Measurements from ENCODE around the gene CCDC24. TPM values are rescaled to one million over a fixed set of nuclear protein-coding genes. Genes with fewer than 3 reads are reported as not detected.
A peak's percentile ranks its signal among the peaks of the same experiment; 100 is the strongest.

Gene CCDC24
- total and polyA plus RNA-seq, 5 donors from 2014 or later, result 0.18 to 1.8 (median 0.74) TPM

GRCh38 chr1:44012404-44012803 lies 21.0 kb downstream of the CCDC24 start:
- no peak overlapping the region for H3K4me3 Mint-ChIP-seq
- ATAC-seq (ENCODE audit: low read depth in 2 of 2) (no peak), DNase-seq (no peak)
- Histone ChIP-seq H3K27ac (ENCODE audit: insufficient read depth, low read length, poor library complexity, severe bottlenecking) (no peak overlapping the region), H3K36me3 (ENCODE audit: control insufficient read depth, insufficient read depth, low read length) (no peaks in the 10 kb centered on the region), H3K9me3 (ENCODE audit: control insufficient read depth in 2 of 2, low read length in 2 of 2) (no peaks in the 10 kb centered on the region), H3K4me1 (ENCODE audit: control insufficient read depth, insufficient read depth, low read length, poor library complexity, severe bottlenecking) (no peaks in the 10 kb centered on the region), H3K27me3 (ENCODE audit: control insufficient read depth, insufficient read depth, low read length) (no peaks in the 10 kb centered on the region), H3K4me3 (ENCODE audit: low read depth, low read length) (no peak overlapping the region)
- H3K27me3 Mint-ChIP-seq, result peaks cover 5% of the 10 kb centered on the region
- H3K27ac Mint-ChIP-seq, result peak overlapping the region in 1 of 3 donors; percentile 3
- no peaks in the 10 kb centered on the region for H3K36me3 Mint-ChIP-seq
- no peaks in the 10 kb centered on the region for H3K9me3 Mint-ChIP-seq
- peaks cover 0 to 4% (median 0%) of the 10 kb centered on the region in 4 donors for H3K4me1 Mint-ChIP-seq

- no peak overlapping the region for H3K27ac ChIP-seq (ENCODE audit: insufficient read depth, low read length, poor library complexity, severe bottlenecking)
- no peaks in the 10 kb centered on the region for H3K36me3 ChIP-seq (ENCODE audit: control insufficient read depth, insufficient read depth, low read length)
- no peaks in the 10 kb centered on the region for H3K9me3 ChIP-seq (ENCODE audit: control insufficient read depth in 2 of 2, low read length in 2 of 2)
- Mint-ChIP-seq H3K9me3 (no peaks in the 10 kb centered on the region), H3K4me3 (no peak overlapping the region), H3K27me3 (peaks cover 5% of the 10 kb centered on the region), H3K36me3 (no peaks in the 10 kb centered on the region), H3K4me1 (peaks cover 0 to 3% (median 0%) of the 10 kb centered on the region in 4 donors), H3K27ac (no peak overlapping the region)
- no peak for ATAC-seq (ENCODE audit: low read depth in 2 of 2)
- no peak for DNase-seq
- no peaks in the 10 kb centered on the region for H3K27me3 ChIP-seq (ENCODE audit: control insufficient read depth, insufficient read depth, low read length)
- H3K4me1 ChIP-seq (ENCODE audit: control insufficient read depth, insufficient read depth, low read length, poor library complexity, severe bottlenecking), result no peaks in the 10 kb centered on the region
- no peak overlapping the region for H3K4me3 ChIP-seq (ENCODE audit: low read depth, low read length)
Observed at GRCh38 chr1:44012941-44013609, 21.7 kb downstream of the CCDC24 start.

DNA sequence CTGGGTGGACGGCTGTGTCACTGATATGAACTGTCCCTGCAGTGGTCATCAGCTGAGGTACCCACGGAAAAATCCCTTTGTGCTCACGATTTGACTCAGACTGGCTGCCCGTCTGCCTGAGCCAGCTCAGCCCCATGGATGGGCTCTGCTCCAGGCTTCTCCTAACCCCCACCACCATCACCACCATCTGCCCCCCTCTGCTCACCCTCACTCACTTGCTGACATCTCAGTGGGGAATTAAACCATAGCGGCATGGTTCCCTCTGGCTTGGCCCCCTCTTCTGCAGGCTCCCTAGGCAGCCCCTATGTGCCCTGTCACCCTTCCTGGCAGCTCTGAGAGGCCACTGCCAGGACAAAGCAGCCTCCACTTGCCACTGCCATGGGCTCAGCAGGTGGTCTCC lies 22.6 kb downstream of the CCDC24 start:
- peaks cover 5% of the 10 kb centered on the region for H3K27me3 Mint-ChIP-seq
- Histone ChIP-seq H3K4me1 (ENCODE audit: control insufficient read depth, insufficient read depth, low read length, poor library complexity, severe bottlenecking) (no peaks in the 10 kb centered on the region), H3K4me3 (ENCODE audit: low read depth, low read length) (no peak overlapping the region), H3K27ac (ENCODE audit: insufficient read depth, low read length, poor library complexity, severe bottlenecking) (no peak overlapping the region), H3K27me3 (ENCODE audit: control insufficient read depth, insufficient read depth, low read length) (no peaks in the 10 kb centered on the region), H3K36me3 (ENCODE audit: control insufficient read depth, insufficient read depth, low read length) (no peaks in the 10 kb centered on the region), H3K9me3 (ENCODE audit: control insufficient read depth in 2 of 2, low read length in 2 of 2) (no peaks in the 10 kb centered on the region)
- H3K4me3 Mint-ChIP-seq, result no peak overlapping the region
- ATAC-seq (ENCODE audit: low read depth in 2 of 2), result no peak
- H3K36me3 Mint-ChIP-seq, result no peaks in the 10 kb centered on the region
- H3K9me3 Mint-ChIP-seq, result no peaks in the 10 kb centered on the region
- peaks cover 0 to 2% (median 0%) of the 10 kb centered on the region in 4 donors for H3K4me1 Mint-ChIP-seq
- DNase-seq, result no peak
- H3K27ac Mint-ChIP-seq, result no peak overlapping the region

GRCh38 chr1:44014365-44015104 lies 23.1 kb downstream of the CCDC24 start:
- peaks cover 5% of the 10 kb centered on the region for H3K27me3 Mint-ChIP-seq
- peaks cover 0 to 2% (median 0%) of the 10 kb centered on the region in 4 donors for H3K4me1 Mint-ChIP-seq
- no peaks in the 10 kb centered on the region for H3K9me3 ChIP-seq (ENCODE audit: control insufficient read depth in 2 of 2, low read length in 2 of 2)
- no peak overlapping the region for H3K4me3 Mint-ChIP-seq
- no peak overlapping the region for H3K4me3 ChIP-seq (ENCODE audit: low read depth, low read length)
- H3K9me3 Mint-ChIP-seq, result no peaks in the 10 kb centered on the region
- no peak overlapping the region for H3K27ac Mint-ChIP-seq
- H3K36me3 Mint-ChIP-seq, result no peaks in the 10 kb centered on the region
- no peaks in the 10 kb centered on the region for H3K4me1 ChIP-seq (ENCODE audit: control insufficient read depth, insufficient read depth, low read length, poor library complexity, severe bottlenecking)
- no peaks in the 10 kb centered on the region for H3K36me3 ChIP-seq (ENCODE audit: control insufficient read depth, insufficient read depth, low read length)
- DNase-seq, result no peak
- H3K27ac ChIP-seq (ENCODE audit: insufficient read depth, low read length, poor library complexity, severe bottlenecking), result no peak overlapping the region
- ATAC-seq (ENCODE audit: low read depth in 2 of 2), result no peak
- H3K27me3 ChIP-seq (ENCODE audit: control insufficient read depth, insufficient read depth, low read length), result no peaks in the 10 kb centered on the region

GRCh38 chr1:44015206-44015605 lies 23.8 kb downstream of the CCDC24 start:
- no peak overlapping the region for H3K27ac Mint-ChIP-seq
- H3K9me3 ChIP-seq (ENCODE audit: control insufficient read depth in 2 of 2, low read length in 2 of 2), result no peaks in the 10 kb centered on the region
- H3K36me3 Mint-ChIP-seq, result no peaks in the 10 kb centered on the region
- H3K27me3 ChIP-seq (ENCODE audit: control insufficient read depth, insufficient read depth, low read length), result no peaks in the 10 kb centered on the region
- H3K9me3 Mint-ChIP-seq, result no peaks in the 10 kb centered on the region
- ATAC-seq (ENCODE audit: low read depth in 2 of 2), result no peak
- no peak for DNase-seq
- H3K27me3 Mint-ChIP-seq, result peaks cover 5% of the 10 kb centered on the region
- no peak overlapping the region for H3K27ac ChIP-seq (ENCODE audit: insufficient read depth, low read length, poor library complexity, severe bottlenecking)
- no peak overlapping the region for H3K4me3 Mint-ChIP-seq
- H3K4me1 Mint-ChIP-seq, result peaks cover 0 to 2% (median 0%) of the 10 kb centered on the region in 4 donors
- no peaks in the 10 kb centered on the region for H3K36me3 ChIP-seq (ENCODE audit: control insufficient read depth, insufficient read depth, low read length)
- H3K4me1 ChIP-seq (ENCODE audit: control insufficient read depth, insufficient read depth, low read length, poor library complexity, severe bottlenecking), result no peaks in the 10 kb centered on the region
- no peak overlapping the region for H3K4me3 ChIP-seq (ENCODE audit: low read depth, low read length)

DNA sequence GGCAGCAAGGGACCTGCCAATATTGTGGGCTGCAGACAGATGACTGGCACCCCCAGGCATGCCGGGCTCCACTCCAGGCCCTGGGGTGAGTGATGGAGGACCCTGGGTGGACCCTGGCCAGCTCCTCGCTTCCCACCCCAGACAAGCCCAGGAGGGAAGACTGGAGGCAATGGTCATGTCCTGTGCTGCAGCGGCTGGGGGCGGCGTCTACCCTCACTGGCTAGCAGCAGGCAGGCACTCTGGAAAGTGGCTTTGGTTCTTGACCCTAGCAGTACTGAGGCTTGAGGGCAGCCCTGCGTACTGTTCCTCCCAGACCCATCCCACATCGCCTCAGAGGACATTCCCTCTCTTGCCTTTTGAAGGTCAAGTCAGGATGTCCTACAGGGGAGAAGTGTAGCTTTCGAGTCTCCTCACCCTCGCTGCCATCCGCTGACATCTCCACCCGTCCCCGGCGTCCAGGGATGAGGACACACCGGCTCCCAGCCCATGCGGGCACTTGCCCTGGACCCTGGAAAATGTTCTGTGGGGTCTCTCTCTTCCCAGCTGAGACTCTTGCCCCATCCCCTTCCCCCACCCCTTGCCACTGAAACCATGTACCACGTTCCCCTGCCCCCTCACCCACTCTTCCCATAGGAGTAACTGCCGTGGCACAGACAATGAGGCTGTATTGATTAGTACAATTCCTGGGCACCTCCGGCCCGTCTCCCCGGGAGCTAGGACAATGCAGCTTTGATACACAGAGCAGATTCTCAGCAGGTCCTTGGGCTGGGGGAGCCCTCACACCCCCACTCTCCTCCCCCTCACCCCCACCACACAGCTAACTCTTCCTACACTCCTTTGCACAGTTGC lies 24.9 kb downstream of the CCDC24 start:
- Mint-ChIP-seq H3K27ac (no peak overlapping the region), H3K4me1 (peaks cover 0 to 2% (median 0%) of the 10 kb centered on the region in 4 donors)

DNA sequence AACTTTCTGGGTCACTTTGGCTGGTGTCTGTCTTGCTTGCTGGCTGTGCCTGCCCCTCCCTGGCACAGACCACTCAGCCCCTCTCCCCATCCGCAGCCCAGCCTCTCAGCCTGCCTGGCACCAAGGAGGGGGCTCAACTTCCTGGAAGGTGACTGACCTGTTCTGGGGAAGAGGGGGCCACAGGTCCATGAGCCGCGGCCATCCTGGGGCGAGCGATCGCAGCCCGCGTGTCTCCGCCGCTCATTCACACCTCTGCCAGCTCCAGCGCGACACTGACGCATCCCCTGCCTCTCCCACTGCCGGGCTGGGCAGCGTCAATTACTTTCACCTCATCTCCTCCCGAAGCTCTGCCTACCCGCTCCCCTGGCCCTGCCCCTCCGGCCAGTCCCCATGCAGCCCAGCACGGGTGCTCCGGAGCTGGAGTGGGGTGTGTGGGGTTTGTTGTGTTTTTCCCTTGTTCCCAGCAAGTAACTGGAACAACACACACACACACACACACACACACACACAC lies 25.5 kb downstream of the CCDC24 start:
- Mint-ChIP-seq H3K4me1 (peaks cover 0 to 2% (median 0%) of the 10 kb centered on the region in 4 donors), H3K27me3 (peaks cover 5% of the 10 kb centered on the region), H3K4me3 (no peak overlapping the region), H3K27ac (no peak overlapping the region), H3K36me3 (no peaks in the 10 kb centered on the region), H3K9me3 (no peaks in the 10 kb centered on the region)
- Histone ChIP-seq H3K36me3 (ENCODE audit: control insufficient read depth, insufficient read depth, low read length) (no peaks in the 10 kb centered on the region), H3K27me3 (ENCODE audit: control insufficient read depth, insufficient read depth, low read length) (no peaks in the 10 kb centered on the region), H3K9me3 (ENCODE audit: control insufficient read depth in 2 of 2, low read length in 2 of 2) (no peaks in the 10 kb centered on the region), H3K4me3 (ENCODE audit: low read depth, low read length) (no peak overlapping the region), H3K27ac (ENCODE audit: insufficient read depth, low read length, poor library complexity, severe bottlenecking) (no peak overlapping the region), H3K4me1 (ENCODE audit: control insufficient read depth, insufficient read depth, low read length, poor library complexity, severe bottlenecking) (no peaks in the 10 kb centered on the region)
- ATAC-seq (ENCODE audit: low read depth in 2 of 2), result no peak
- DNase-seq, result no peak

More for the DNA sequence above, 24.9 kb downstream of the CCDC24 start:
- Mint-ChIP-seq H3K4me3 (no peak overlapping the region), H3K9me3 (no peaks in the 10 kb centered on the region), H3K36me3 (no peaks in the 10 kb centered on the region), H3K27me3 (peaks cover 5% of the 10 kb centered on the region)
- Histone ChIP-seq H3K27ac (ENCODE audit: insufficient read depth, low read length, poor library complexity, severe bottlenecking) (no peak overlapping the region), H3K9me3 (ENCODE audit: control insufficient read depth in 2 of 2, low read length in 2 of 2) (no peaks in the 10 kb centered on the region), H3K4me3 (ENCODE audit: low read depth, low read length) (no peak overlapping the region), H3K36me3 (ENCODE audit: control insufficient read depth, insufficient read depth, low read length) (no peaks in the 10 kb centered on the region), H3K27me3 (ENCODE audit: control insufficient read depth, insufficient read depth, low read length) (no peaks in the 10 kb centered on the region), H3K4me1 (ENCODE audit: control insufficient read depth, insufficient read depth, low read length, poor library complexity, severe bottlenecking) (no peaks in the 10 kb centered on the region)
- DNase-seq, result no peak
- ATAC-seq (ENCODE audit: low read depth in 2 of 2), result peak in 1 of 2 donors; percentile 15
